ENCODE measurements around the gene PIF1.

DNA sequence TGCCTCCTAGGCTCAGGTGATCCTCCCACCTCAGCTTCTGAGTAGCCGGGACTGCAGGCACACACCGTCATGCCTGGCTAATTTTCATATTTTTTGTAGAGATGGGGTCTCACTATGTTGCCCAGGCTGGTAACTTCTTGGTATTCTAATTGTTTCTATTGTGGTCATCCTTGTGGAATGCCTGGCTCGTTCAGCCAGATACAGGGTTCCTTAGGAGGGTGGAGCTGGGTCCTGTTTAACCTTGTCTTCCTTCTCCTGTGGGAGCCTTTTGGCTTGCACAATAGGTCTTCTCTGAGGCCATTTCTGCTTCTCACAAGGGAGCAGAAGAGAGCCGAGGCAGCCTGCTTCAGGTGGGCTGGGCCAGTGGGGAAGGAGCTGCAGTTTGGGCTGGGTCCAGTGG lies 32.0 kb upstream of the PIF1 start:
- TF ChIP-seq, protein P1, sequence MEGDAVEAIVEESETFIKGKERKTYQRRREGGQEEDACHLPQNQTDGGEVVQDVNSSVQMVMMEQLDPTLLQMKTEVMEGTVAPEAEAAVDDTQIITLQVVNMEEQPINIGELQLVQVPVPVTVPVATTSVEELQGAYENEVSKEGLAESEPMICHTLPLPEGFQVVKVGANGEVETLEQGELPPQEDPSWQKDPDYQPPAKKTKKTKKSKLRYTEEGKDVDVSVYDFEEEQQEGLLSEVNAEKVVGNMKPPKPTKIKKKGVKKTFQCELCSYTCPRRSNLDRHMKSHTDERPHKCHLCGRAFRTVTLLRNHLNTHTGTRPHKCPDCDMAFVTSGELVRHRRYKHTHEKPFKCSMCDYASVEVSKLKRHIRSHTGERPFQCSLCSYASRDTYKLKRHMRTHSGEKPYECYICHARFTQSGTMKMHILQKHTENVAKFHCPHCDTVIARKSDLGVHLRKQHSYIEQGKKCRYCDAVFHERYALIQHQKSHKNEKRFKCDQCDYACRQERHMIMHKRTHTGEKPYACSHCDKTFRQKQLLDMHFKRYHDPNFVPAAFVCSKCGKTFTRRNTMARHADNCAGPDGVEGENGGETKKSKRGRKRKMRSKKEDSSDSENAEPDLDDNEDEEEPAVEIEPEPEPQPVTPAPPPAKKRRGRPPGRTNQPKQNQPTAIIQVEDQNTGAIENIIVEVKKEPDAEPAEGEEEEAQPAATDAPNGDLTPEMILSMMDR (IDR thresholded peaks at IDR 0.05) = no peak
- no peak for TF ChIP-seq ZFX (IDR thresholded peaks at IDR 0.05; ENCODE audit: borderline replicate concordance)

Measured in 22Rv1 (cell line).